GM19397 (cell line): ENCODE measurements around the gene ELK4.

Experiments used
- ATAC-seq: cut with Tn5 transposase; IDR thresholded peaks from one replicate; pipeline ENCODE4 v1.9.1; 2021; ENCODE audit warnings: mild to moderate bottlenecking, moderate library complexity; ENCODE audit not compliant: unreplicated experiment

The ELK4 gene

DNA sequence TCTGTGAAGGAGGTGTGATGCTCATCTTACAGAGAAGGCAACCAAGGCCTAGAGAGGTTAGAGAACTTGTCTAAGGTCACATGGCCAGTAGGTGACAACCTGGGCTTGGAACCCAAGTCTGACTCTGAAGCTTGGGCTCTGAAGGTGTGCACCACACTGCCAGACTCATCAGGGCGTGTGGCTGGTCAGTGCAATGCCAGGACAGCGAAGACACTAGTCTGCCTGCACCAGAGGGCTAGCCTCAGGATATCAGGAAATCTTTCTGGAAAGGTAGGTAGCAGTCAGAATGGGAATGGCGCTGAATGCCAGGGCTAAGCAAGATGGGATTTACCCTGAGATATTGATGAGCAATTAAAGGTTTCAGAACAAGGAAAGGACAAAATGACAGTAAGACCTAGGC, 34.9 kb downstream of the ELK4 start:
- no peak for ATAC-seq

DNA sequence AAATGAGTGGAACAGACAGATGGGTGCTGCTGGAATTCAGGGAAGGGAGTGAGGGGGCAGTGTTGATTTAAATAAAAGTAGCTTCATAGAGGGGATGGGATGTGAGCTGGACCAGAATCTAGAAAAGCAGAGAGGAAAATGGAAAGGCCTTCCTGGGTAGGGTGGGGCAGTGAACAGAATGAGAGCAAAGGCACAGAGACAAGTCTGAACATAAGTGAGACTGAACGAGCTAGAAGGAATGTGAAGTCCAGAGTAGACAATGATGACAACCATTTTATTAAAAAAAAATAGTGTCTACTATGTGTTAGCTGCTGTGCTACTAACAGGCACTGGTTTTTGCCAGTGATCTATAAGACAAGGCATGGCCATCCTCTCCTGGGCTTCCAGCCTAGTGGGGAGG, 36.0 kb downstream of the ELK4 start:
- no peak for ATAC-seq

DNA sequence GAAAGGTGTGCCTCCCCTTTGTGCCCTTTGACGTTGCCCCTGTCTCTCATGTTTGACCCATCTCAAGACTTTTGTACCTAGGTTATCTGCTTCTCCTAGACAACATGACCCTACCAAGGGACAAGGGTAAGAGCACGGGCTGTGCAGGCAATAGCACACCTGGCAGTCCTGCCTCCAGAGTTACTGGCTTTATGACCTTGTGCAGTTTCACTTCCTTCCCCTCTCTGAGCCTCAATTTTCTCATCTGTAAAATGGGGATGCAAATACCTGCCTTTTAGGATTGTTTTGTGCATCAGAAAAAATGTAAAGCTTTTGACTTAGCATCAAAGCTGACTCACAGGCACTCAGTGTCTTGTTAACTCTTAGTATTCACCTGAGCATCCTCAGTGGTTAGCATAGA, 36.4 kb downstream of the ELK4 start:
- ATAC-seq = no peak

DNA sequence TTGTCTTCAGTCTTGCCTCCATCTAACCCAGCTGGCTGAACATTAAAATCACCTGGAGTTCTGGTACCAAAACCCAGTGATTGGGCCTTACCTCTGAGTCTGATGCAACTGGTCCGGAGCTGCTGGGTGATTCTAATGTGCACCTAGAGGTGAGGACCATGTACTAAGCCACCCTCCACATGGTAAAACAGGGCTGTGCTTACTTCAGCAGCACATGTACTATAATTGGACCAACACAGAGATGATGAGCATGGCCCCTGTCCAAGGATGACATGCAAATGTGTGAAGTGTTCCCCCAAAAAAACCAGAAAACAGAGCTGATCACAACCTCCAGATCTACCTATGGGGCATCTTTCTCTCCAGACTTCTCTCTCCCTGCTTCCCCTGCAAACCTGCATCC, 37.0 kb downstream of the ELK4 start:
- ATAC-seq = no peak

DNA sequence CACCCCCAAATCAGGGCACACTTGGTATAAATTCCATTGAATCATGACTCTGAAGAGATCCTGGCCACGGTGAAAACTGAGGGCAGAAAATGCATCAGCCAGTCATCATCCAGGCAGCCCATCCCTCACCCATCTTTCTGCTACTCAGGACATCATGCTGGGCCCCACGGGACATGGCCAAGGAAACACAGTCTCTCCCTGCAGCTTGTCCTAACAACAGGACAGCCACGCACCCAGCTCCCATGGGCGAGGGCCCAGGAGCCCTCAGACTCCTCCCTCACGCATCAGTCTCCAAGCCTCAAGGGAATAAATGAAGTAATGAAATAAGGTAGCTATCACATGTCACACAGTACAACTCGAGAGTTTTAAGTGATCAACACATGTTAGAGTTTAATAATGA, 37.8 kb downstream of the ELK4 start:
- ATAC-seq = no peak

DNA sequence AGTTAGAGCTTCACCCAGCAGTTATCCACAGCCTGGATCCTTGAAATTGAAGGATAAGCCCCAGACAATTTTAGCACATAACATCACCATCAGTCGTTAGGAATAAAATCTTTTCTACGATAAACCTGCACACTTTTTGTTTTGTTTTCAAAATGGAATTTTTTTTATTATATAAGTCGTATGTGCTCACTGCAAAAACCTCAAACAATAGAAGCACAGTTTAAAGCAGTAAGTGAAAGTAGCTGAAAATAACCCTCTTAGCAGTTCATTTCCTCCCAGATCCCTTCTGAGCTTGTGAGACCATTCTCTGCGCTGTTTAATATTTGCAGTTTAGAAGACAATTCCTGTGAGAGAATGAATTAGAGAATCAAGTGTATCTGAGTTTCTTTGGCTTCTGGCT, 38.3 kb downstream of the ELK4 start:
- no peak for ATAC-seq

DNA sequence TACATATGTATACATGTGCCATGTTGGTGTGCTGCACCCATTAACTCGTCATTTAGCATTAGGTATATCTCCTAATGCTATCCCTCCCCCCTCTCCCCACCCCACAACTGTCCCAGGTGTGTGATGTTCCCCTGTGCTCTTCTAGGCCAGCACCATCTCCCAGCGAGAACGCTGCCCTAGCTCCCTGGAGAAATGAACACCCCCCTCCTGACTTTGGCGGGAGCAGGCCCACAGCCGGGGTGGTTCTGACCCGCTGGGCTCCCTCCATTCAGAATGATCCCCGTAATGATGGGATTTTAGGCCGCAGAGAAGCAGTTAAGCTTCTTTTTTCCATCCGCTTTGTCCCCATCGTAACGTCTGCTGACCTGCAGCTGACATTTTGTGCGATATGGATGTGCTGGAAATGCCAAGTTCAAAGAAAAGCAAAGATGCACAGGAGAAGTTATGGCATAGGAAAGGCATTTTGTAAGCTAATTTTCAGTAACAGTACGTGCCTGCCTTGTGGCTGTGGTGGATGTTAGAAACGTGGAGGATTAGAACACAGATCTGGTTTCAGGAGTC, 39.3 kb downstream of the ELK4 start:
- ATAC-seq = no peak

DNA sequence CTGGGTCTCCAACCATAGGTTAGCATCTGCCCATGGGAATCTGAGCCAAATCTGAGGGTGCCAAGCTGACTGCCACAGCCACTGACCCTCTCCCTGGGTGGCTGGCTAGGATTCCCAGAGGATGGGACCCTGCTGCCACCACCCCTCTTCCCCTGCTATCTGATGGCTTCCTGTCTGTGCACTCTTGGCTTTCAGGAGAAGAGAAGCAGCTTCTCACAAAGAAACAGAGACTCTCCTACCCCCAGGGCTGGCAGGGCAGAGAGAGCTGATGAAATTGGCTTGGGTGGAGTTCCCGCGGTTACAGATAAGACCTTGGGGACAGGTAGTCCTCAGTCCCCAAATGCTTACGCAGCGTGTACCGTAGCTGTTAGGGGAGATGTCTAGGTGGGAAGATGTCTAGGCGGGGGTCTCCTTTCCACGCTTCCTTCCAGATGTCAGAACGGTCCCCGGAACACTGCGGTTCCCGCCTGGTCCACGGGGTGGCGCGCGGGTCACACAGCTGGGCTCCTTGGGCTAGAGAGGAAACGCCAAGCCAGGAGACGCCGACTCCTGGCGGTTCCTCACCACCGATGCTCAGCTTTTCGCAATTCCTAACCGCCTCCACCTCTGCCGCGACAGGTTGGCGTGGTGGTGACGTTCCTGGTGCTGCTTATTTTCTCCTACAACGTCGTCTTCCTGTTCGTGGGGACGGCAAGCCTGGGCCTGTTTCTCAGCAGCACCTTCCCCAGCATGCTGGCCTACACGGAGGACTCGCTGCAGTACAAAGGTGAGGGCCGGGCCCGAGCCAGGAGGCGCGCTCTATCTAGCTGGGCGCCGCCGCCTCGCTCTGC, 40.1 kb downstream of the ELK4 start:
- peak; percentile 69 for ATAC-seq

DNA sequence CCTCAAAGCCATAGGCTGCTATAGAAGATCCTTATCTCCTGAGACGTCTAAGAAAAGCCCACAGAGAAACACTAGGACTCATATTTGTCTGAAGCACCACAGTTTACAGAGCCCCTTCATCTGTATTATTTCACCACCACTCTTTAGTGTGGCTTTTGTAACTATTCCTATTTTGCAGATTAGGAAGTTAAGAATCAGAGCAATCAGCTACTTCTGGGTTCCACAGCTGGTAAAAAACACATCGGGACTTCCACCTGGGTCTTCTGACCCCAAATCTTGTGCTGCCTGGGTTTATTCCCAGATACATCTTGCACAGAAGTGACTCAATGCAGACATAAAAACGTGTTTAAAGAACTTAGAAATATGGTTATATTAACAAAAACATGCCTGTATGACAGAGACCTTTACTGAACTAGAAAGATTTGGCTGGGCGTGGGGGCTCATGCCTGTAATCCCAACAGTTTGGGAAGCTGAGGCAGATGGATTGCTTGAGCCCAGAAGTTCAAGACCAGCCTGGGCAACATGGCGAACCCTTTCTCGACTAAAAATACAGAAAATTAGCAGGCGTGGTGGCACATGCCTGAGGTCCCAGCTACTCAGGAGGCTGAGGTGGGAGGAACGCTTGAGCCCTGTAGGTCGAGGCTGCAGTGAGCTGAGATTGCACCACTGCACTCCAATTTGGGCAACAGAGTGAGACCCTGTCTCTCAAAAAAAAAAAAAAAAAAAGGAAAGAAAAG, 40.9 kb downstream of the ELK4 start:
- ATAC-seq = no peak

DNA sequence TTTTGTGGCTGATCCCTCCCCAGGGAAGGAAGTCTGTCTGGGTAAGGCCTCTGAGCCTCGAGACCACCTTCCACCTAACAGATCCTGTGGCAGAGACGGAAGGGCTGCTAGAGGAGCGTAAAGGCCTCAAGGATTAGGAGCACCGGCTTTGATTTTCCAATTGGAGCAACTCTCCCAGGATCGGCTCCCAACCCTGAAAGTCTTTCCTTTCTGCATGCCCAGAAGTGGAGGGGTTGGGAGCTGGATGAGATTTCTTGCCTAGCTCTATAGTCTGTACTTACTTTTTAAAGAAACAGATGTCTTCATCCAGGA, 41.4 kb downstream of the ELK4 start:
- ATAC-seq = no peak

DNA sequence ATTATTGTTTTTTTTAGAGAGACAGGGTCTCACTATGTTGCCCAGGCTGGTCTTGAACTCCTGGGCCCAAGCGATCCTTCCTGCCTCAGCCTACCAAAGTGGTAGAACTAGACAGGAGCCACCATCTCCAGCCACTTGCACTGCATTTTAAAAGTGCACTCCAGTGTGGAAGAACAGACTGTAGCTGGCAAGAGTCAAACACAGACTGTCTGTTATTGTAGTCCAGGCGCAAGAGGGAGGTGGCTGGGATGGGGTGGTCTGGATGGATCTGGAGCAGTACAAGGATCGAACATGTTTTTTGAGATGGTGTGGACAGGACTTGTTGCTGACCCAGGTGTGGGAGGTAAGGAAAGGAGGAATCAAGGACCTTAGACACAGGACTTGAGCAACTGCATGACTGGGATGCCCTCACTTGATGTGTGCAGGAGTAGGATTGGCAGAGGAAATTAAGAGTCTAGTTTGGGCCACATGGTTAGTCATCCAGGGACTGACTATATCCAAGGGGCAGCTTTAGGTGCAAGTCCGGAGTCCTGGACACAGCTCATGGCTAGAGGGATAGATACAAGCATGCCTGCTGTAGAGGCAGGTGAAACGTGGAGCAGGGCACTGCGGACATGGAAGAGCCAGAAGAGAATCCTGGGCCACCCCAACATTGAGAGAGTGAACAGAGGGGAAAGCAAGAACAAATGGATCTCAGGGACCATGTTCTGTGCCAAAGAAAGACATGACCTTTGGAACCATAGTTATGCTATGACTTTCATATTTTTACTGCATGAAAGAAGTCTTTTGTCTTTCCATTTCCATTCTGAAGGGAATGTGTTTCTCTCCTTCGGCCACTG, 42.0 kb downstream of the ELK4 start:
- no peak for ATAC-seq

DNA sequence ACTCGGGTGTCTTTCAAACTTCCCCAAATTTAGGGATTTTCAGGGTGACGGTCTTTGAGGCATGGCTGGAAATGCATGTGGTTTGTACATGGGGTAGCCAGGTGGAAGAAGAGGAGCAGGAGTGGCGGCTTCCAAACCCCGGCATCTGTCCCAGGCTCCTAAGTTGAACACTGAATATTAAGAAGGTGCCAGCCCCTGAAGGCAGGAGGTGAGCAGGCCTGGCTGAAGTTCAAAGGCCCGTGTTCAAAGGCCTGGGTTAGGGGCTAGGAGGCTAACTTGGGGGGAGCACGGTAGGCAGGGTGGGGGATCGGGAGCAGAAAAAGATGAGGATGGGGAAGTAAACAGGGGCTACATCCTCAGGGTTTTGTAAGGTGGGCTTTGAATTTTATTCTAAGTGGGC, 42.8 kb downstream of the ELK4 start:
- no peak for ATAC-seq

DNA sequence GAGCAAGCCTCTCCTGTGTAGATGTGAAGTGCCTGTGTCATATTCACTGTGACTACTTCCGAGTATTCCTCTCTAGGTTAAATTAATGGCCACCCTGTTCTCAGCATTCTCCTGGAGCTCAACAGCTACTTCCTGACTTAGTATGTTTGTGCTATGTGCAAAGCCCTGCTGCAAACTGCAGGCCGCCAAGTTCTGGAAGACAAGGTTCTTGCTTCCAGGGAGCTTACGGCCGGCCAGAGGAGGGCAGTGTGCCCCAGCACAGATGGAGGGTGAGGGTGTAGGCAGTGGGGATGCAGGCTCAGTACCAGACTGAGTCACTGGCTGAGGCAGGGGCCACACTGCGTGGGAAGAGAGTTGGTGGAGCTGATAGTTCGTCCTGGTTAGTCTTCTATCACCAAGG, 43.2 kb downstream of the ELK4 start:
- ATAC-seq = no peak

DNA sequence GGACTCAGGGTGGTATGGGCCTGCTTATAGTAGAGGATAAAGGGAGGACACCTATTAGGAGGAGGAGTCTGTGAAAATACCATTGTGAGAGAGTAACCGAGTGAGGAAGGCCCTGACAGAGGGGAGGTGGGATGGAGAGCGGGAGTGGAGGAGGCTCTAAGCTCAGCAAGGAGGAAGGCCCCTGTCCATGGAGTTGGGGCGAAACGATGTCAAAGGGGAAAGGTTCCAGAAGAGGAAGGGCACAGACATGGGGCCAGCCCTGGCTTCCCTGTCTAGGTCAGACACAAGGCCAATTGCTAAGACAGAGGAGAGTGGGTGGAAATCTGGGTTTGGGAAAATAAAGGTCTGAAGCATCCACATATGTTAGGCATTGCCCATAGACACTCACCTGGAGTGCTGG, 44.2 kb downstream of the ELK4 start:
- no peak for ATAC-seq

DNA sequence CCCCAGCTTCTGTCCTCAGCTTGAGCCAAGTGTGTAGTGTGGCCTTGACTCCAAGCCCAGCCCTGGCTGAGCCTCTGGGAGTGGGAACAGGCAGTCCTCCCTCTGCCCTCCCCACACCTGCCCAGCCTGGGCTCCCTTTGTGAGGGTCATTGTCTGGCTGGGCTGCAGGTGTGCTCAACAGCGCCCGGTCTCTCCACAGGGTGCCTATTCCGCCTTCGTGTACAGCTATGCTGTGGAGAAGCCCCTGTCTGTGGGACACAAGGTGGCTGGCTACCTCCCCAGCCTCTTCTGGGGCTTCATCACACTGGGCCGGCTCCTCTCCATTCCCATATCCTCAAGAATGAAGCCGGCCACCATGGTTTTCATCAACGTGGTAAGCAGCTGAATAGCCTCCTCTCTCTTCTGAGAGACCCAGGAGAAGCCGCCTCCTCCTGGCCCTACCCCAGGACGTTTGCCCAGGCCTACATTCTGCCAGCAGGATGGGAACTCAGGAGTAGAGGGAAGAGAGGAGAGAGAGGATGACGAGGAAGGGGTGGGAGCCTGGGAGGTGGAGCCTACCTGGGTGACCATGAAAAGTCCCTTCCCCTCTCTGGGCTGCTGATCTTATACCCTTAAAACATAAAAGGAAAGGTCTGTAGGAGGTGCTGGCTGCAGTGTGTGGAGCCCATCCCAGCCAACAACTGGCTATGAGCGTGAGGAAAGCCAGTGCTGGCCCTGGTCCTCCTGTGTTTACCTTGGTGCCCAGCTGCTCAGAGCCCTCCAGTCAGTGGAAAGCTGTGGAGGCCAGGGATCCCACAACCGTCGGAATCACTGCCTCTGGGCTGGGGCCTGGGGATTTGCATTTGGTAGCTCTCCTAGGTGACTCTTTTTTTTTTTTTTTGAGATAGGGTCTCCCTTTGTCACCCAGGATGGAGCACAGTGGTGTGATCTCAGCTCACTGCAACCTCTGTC, 45.7 kb downstream of the ELK4 start:
- ATAC-seq = no peak

DNA sequence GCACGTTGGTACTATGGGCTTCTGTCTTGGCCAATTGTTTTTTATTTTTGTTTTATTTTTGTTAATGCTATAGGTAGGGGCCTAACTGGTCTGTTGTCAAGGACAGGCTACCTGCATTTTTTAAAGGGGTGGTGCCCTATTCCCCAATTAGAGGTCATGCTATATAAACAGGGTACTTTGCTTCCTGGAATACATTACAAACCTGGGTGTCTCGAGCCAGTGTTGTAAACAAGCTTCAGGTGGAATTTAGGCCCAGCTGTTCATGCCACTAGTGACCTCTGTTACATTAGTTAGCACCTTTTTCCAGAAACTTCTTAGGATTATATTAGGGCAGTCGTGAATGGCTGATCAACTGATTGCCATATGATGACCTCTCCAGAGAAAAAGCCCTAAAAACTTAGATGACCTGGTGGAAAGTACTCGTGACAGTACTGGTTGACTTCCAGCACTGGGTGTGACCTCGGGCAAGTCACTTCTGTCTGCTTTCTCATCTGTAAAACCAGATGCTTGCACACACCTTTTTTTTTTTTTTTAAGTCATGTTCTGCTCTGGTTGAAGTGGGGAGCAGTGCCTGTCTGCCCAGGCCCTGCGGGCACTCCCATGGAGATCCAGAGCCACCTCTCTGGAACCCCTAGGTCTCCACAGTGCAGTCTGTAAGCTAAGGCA, 46.5 kb downstream of the ELK4 start:
- no peak for ATAC-seq

DNA sequence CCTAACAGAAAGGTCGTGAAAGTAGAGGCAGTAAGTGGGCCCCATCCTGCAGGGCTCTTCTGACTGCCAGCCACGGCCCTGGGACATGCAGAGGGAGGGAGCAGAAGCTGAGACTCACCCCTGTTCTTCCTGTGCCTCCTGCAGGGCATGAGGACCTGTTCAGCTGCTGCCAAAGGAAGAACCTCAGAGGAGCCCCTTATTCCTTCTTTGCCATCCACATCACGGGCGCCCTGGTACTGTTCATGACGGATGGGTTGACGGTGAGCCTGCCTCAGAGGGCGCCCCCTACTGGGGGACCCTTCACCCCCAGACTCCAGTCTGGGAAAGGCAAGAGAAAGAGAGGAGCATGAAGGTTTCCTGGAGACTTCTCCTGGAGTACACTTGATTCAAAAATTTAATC, 47.1 kb downstream of the ELK4 start:
- no peak for ATAC-seq

DNA sequence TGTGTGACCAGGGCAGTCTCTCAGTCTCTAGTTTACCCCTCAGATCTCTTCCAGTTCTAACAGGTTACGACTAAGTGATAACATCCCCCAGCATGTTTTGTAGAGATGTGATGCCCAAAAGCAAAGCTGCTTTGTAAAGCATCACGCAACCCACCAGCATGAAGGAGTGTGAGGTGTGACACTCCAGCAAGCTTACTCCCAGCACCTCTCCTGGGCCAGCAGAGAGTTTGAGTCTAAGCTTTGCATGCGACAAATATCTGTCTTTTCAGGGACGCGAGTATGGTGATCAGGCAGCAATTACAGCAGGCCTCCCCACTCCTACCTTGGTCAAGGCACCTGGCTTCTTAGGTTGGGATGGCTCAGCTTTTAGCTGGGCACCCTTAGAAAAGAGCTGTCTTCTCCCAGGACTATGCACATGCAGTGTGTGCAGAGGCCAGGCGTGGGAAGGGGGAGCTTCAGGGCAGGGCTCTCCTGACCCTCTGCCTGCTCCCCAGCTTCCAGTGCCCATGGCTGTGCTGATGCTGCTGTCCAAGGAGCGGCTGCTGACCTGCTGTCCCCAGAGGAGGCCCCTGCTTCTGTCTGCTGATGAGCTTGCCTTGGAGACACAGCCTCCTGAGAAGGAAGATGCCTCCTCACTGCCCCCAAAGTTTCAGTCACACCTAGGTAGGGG, 48.2 kb downstream of the ELK4 start:
- no peak for ATAC-seq
